CD4-positive, CD25-positive, alpha-beta regulatory T cell (primary cell): ENCODE data around the gene MLC1. TPM values are rescaled to one million over a fixed set of nuclear protein-coding genes. Genes with fewer than 3 reads are reported as not detected.

Experiments used
- ATAC-seq, 2 donors: fragments of 150-1000 bp; cut with Tn5 transposase; one replicate each; pipeline ENCODE4 v1.10.0; 2021; ENCODE audit warnings: low read depth in 2 of 2, moderate number of reproducible peaks in 2 of 2, moderate library complexity in 1 of 2
- DNase-seq, 3 donors: peaks; one replicate each; pipeline versions ENCODE4 v3.0.0 to v3.0.0-alpha.2; 2012 to 2022; ENCODE audit warnings: mixed read lengths in 1 of 3
- H3K27ac ChIP-seq: one replicate; pipeline ENCODE4 v1.7.0; 2013; ENCODE audit warnings: mild to moderate bottlenecking, low read length; ENCODE audit not compliant: insufficient read depth, poor library complexity, severe bottlenecking
- H3K27me3 ChIP-seq: one replicate; pipeline ENCODE4 v1.7.0; 2013; ENCODE audit warnings: low read length; ENCODE audit not compliant: control insufficient read depth, insufficient read depth
- H3K36me3 ChIP-seq: one replicate; pipeline ENCODE4 v1.7.0; 2013; ENCODE audit warnings: mild to moderate bottlenecking, low read length, moderate library complexity; ENCODE audit not compliant: control insufficient read depth, insufficient read depth
- H3K4me1 ChIP-seq: 2 replicates; pipeline ENCODE4 v1.7.0; 2013; ENCODE audit warnings: mild to moderate bottlenecking, low read length; ENCODE audit not compliant: insufficient read depth, control insufficient read depth, poor library complexity, severe bottlenecking
- H3K4me3 ChIP-seq: one replicate; pipeline ENCODE4 v1.7.0; 2013; ENCODE audit warnings: low read depth, mild to moderate bottlenecking, low read length, moderate library complexity
- H3K9me3 ChIP-seq, 2 experiments: 1 replicate in 1 of 2; 2 replicates in 1 of 2; pipeline ENCODE4 v1.7.0; 2013; ENCODE audit warnings: low read length in 2 of 2, mild to moderate bottlenecking in 1 of 2, moderate library complexity in 1 of 2; ENCODE audit not compliant: control insufficient read depth in 2 of 2
- H3K27ac Mint-ChIP-seq, 3 donors: one replicate each; pipeline ENCODE4 v1.8.0; 2020 to 2022; ENCODE audit warnings: mild to moderate bottlenecking in 3 of 3, mixed read lengths in 3 of 3, moderate library complexity in 2 of 3
- H3K27me3 Mint-ChIP-seq: one replicate; pipeline ENCODE4 v1.8.0; 2022; ENCODE audit warnings: mild to moderate bottlenecking, mixed read lengths
- H3K36me3 Mint-ChIP-seq: one replicate; pipeline ENCODE4 v1.8.0; 2020; ENCODE audit warnings: mixed read lengths
- H3K4me1 Mint-ChIP-seq, 4 donors: one replicate each; pipeline ENCODE4 v1.8.0; 2020 to 2022; ENCODE audit warnings: mixed read lengths in 4 of 4, mild to moderate bottlenecking in 1 of 4
- H3K4me3 Mint-ChIP-seq, 4 donors: one replicate each; pipeline ENCODE4 v1.8.0; 2020 to 2022; ENCODE audit warnings: mild to moderate bottlenecking in 4 of 4, mixed read lengths in 4 of 4, moderate library complexity in 3 of 4
- H3K9me3 Mint-ChIP-seq, 7 donors: one replicate each; pipeline ENCODE4 v1.8.0; 2020 to 2022; ENCODE audit warnings: mixed read lengths in 7 of 7, mild to moderate bottlenecking in 3 of 7, moderate library complexity in 2 of 7
- polyA plus RNA-seq, 4 donors: library from polyadenylated mRNA; unstranded; fragments of 300-500 nt; fragmentation: Illumina TruSeq; gene quantifications; one replicate each; pipeline ENCODE4 v1.2.3, GENCODE V29; 2021
- total RNA-seq: library from RNA; stranded (reverse); gene quantifications from one replicate; pipeline ENCODE4 v1.2.3, GENCODE V29; 2022

Gene MLC1
- total and polyA plus RNA-seq, 5 donors from 2014 or later, result 0.20 to 1.1 (median 0.57) TPM; not detected in 1

- no peak for ATAC-seq
- Mint-ChIP-seq H3K36me3 (no peaks in the 10 kb centered on the region), H3K27me3 (peaks cover 20% of the 10 kb centered on the region), H3K27ac (no peak overlapping the region), H3K9me3 (no peaks in the 10 kb centered on the region), H3K4me1 (no peaks in the 10 kb centered on the region), H3K4me3 (no peak overlapping the region)
- Histone ChIP-seq H3K27ac (no peak overlapping the region), H3K36me3 (no peaks in the 10 kb centered on the region), H3K27me3 (peaks cover 11% of the 10 kb centered on the region), H3K9me3 (no peaks in the 10 kb centered on the region), H3K4me3 (no peak overlapping the region), H3K4me1 (no peaks in the 10 kb centered on the region)
- DNase-seq, result no peak
Measured at GRCh38 chr22:50098052-50098451, 12.8 kb upstream of the MLC1 start.

GRCh38 chr22:50092342-50092741 is 7.1 kb upstream of the MLC1 start:
- no peaks in the 10 kb centered on the region for H3K36me3 ChIP-seq
- H3K27me3 ChIP-seq, result peaks cover 11% of the 10 kb centered on the region
- H3K27me3 Mint-ChIP-seq, result peaks cover 6% of the 10 kb centered on the region
- H3K9me3 Mint-ChIP-seq, result peaks cover 0 to 5% (median 2%) of the 10 kb centered on the region in 7 donors
- H3K4me3 ChIP-seq, result no peak overlapping the region
- H3K4me1 Mint-ChIP-seq, result no peaks in the 10 kb centered on the region
- H3K9me3 ChIP-seq, result peaks cover 0 to 2% of the 10 kb centered on the region in 2 experiments
- H3K36me3 Mint-ChIP-seq, result no peaks in the 10 kb centered on the region
- no peak overlapping the region for H3K27ac Mint-ChIP-seq
- no peak for ATAC-seq
- H3K4me3 Mint-ChIP-seq, result no peak overlapping the region
- H3K27ac ChIP-seq, result no peak overlapping the region
- H3K4me1 ChIP-seq, result no peaks in the 10 kb centered on the region
- DNase-seq, result no peak

- Mint-ChIP-seq H3K9me3 (peaks cover 0 to 12% (median 8%) of the 10 kb centered on the region in 7 donors), H3K4me1 (peaks cover 0 to 4% (median 0%) of the 10 kb centered on the region in 4 donors), H3K4me3 (no peak overlapping the region), H3K27ac (no peak overlapping the region), H3K36me3 (peaks cover 3% of the 10 kb centered on the region), H3K27me3 (peaks cover 6% of the 10 kb centered on the region)
- Histone ChIP-seq H3K4me3 (no peak overlapping the region), H3K36me3 (no peaks in the 10 kb centered on the region), H3K27ac (no peak overlapping the region), H3K4me1 (no peaks in the 10 kb centered on the region), H3K9me3 (peaks cover 2 to 11% of the 10 kb centered on the region in 2 experiments), H3K27me3 (peaks cover 7% of the 10 kb centered on the region)
- ATAC-seq (no peak), DNase-seq (no peak)
Measured at GRCh38 chr22:50091092-50091768, 6.0 kb upstream of the MLC1 start.

- Mint-ChIP-seq H3K27ac (no peak overlapping the region), H3K4me3 (no peak overlapping the region), H3K27me3 (peaks cover 9% of the 10 kb centered on the region), H3K36me3 (peaks cover 3% of the 10 kb centered on the region), H3K9me3 (peaks cover 0 to 12% (median 8%) of the 10 kb centered on the region in 7 donors), H3K4me1 (peaks cover 0 to 4% (median under 1%) of the 10 kb centered on the region in 4 donors)
- ATAC-seq, result no peak
- Histone ChIP-seq H3K27ac (no peak overlapping the region), H3K36me3 (no peaks in the 10 kb centered on the region), H3K27me3 (peaks cover 4% of the 10 kb centered on the region), H3K4me3 (no peak overlapping the region), H3K9me3 (peaks cover 2 to 11% of the 10 kb centered on the region in 2 experiments), H3K4me1 (peaks cover 3% of the 10 kb centered on the region)
- no peak for DNase-seq
Measured at GRCh38 chr22:50090412-50090714, 5.1 kb upstream of the MLC1 start.

- Mint-ChIP-seq H3K27me3 (peaks cover 14% of the 10 kb centered on the region), H3K27ac (no peak within 1 kb of the TSS), H3K4me3 (no peak within 1 kb of the TSS), H3K9me3 (peaks cover 0 to 12% (median 8%) of the 10 kb centered on the region in 7 donors), H3K36me3 (peaks cover 3% of the 10 kb centered on the region), H3K4me1 (peaks cover 0 to 5% (median 2%) of the 10 kb centered on the region in 4 donors)
- no peaks in the 10 kb centered on the region for H3K36me3 ChIP-seq
- peaks cover 8% of the 10 kb centered on the region for H3K4me1 ChIP-seq
- no peak for DNase-seq
- peaks cover 9% of the 10 kb centered on the region for H3K27me3 ChIP-seq
- no peak for ATAC-seq
- no peak within 1 kb of the TSS for H3K4me3 ChIP-seq
- no peak within 1 kb of the TSS for H3K27ac ChIP-seq
- peaks cover 2 to 11% of the 10 kb centered on the region in 2 experiments for H3K9me3 ChIP-seq
Measured at GRCh38 chr22:50089682-50090411, 4.6 kb upstream of the MLC1 start, which contains the start of gene MOV10L1. MOV10L1 (plus strand) TSS chr22:50090006; CDS start chr22:50090089, 83 bp downstream.

GRCh38 chr22:50089231-50089630 is 4.0 kb upstream of the MLC1 start:
- Histone ChIP-seq H3K4me3 (no peak overlapping the region), H3K4me1 (peaks cover 9% of the 10 kb centered on the region), H3K27me3 (peaks cover 9% of the 10 kb centered on the region), H3K27ac (no peak overlapping the region), H3K9me3 (peaks cover 2 to 11% of the 10 kb centered on the region in 2 experiments), H3K36me3 (no peaks in the 10 kb centered on the region)
- Mint-ChIP-seq H3K4me3 (no peak overlapping the region), H3K27ac (no peak overlapping the region), H3K4me1 (peaks cover 0 to 5% (median 2%) of the 10 kb centered on the region in 4 donors), H3K27me3 (peaks cover 17% of the 10 kb centered on the region), H3K36me3 (peaks cover 3% of the 10 kb centered on the region), H3K9me3 (peaks cover 0 to 12% (median 8%) of the 10 kb centered on the region in 7 donors)
- ATAC-seq, result no peak
- DNase-seq, result no peak

- peaks cover 0 to 12% (median 8%) of the 10 kb centered on the region in 7 donors for H3K9me3 Mint-ChIP-seq
- H3K9me3 ChIP-seq, result peaks cover 2 to 11% of the 10 kb centered on the region in 2 experiments
- H3K27me3 Mint-ChIP-seq, result peaks cover 14% of the 10 kb centered on the region
- H3K36me3 Mint-ChIP-seq, result peaks cover 3% of the 10 kb centered on the region
- H3K27ac ChIP-seq, result no peak overlapping the region
- H3K36me3 ChIP-seq, result no peaks in the 10 kb centered on the region
- H3K4me1 ChIP-seq, result peaks cover 9% of the 10 kb centered on the region
- no peak for DNase-seq
- no peak overlapping the region for H3K4me3 ChIP-seq
- H3K4me1 Mint-ChIP-seq, result peaks cover 0 to 5% (median 2%) of the 10 kb centered on the region in 4 donors
- no peak overlapping the region for H3K27ac Mint-ChIP-seq
- no peak overlapping the region for H3K4me3 Mint-ChIP-seq
- no peak for ATAC-seq
- peaks cover 5% of the 10 kb centered on the region for H3K27me3 ChIP-seq
Measured at GRCh38 chr22:50088096-50088495, 2.9 kb upstream of the MLC1 start.
